ENCODE data around the gene RLN3.

DNA sequence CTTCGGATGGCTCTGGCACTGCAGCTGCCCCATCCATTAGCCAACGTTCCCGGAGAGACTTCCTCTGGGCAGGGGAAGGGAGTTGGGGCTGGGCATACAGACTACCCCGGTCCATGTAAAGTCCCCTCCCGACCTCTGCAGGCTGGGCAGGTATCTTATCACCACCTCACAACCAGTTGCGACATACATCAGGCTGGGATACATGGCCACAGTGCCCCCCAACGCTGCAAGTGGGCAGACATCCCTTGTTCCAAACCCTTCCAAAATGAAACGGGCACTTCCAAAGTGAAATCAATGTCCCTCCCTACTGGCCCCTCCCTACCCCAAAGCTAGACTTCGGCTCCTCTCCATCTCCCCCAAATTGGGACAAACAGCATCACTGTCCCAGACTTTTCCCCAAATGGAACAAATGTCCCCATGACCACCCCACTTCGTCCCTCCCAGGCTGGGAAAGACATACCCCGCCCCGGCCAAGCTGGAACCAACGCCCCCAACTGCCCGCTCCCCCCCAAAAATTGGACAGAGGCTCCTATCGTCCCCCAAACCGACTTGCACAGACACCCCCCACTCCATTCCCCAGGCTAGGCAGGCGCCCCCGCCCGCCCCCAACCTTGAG is 28.9 kb downstream of the RLN3 start:
- TF ChIP-seq POLR2A (IDR thresholded peaks at IDR 0.05) = no peak
- TF ChIP-seq, protein P1, sequence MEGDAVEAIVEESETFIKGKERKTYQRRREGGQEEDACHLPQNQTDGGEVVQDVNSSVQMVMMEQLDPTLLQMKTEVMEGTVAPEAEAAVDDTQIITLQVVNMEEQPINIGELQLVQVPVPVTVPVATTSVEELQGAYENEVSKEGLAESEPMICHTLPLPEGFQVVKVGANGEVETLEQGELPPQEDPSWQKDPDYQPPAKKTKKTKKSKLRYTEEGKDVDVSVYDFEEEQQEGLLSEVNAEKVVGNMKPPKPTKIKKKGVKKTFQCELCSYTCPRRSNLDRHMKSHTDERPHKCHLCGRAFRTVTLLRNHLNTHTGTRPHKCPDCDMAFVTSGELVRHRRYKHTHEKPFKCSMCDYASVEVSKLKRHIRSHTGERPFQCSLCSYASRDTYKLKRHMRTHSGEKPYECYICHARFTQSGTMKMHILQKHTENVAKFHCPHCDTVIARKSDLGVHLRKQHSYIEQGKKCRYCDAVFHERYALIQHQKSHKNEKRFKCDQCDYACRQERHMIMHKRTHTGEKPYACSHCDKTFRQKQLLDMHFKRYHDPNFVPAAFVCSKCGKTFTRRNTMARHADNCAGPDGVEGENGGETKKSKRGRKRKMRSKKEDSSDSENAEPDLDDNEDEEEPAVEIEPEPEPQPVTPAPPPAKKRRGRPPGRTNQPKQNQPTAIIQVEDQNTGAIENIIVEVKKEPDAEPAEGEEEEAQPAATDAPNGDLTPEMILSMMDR (IDR thresholded peaks at IDR 0.05) = no peak
